Hematopoietic multipotent progenitor cell treated with erythropoietin and hydrocortisone succinate and interleukin-3 and kit ligand, for 8 days (in vitro differentiated cells): ENCODE measurements around the gene ABCF2.

Experiments
- DNase-seq: peaks from one replicate; pipeline ENCODE4 v3.0.0-alpha.2; 2015

ABCF2 gene

GRCh38 chr7:151251689-151252560 lies 24.9 kb upstream of the ABCF2 start:
- no peak for DNase-seq

DNA sequence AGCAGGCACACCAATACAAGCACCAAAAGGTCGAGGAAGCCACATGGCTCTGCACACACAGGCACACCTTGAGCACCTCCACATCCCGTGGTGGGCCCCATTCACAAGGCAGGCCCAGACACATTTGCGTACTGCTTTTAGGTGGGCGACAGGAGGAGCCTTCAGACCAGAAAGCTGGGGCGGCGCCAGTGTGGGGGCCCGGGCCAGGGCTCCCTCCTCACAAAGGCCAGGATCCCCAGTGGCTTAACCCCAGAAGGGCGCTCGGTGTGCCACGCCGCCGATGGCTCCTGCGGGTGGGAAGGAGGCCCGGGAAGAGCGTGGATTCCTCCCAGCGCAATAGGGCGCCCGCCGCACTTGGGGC lies 24.3 kb upstream of the ABCF2 start:
- no peak for DNase-seq

DNA sequence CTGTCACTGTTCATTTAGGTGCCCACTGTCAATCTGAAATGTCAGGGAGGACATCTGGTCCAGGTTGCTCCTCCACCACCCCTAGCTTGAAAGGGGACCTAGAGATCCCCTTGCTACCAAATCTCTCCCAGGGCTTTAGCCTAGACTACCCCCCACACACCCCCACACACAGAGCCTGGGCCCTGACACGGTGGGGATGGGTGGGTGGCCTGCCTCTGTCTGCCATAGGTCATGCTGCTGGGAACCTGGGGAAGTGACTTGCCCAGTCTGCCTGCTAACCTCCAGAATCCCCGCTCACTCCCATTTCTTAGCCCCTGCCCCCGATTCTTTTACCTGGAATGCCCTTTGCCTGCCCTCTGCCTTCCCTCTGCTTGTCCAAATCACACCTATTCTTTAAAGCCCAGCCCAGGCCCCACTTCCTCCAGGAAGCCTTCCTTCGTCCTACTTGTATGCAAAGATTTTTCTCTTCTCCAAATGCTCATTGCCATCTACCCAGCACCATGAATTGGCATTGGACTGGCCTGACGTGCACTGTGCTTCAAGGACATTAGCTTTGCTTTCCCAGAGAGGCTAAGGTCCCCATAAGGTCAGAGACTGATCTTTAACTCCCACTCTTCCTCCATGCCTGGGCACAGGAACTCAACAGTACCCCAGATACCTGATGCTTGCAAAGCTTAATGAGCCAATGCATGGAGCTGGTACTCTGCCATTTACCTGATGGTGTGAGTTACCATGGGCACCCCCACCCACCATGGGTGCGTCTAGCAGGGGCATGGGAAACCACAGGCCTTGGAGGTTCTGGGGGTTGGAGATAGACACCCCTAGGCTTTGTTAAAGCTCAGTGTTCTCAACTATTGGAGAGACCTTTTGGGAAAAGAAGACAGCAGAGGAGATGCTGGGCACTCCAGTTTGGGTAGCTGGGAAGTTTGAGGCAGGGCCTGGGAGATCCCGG lies 23.5 kb upstream of the ABCF2 start:
- DNase-seq = no peak

DNA sequence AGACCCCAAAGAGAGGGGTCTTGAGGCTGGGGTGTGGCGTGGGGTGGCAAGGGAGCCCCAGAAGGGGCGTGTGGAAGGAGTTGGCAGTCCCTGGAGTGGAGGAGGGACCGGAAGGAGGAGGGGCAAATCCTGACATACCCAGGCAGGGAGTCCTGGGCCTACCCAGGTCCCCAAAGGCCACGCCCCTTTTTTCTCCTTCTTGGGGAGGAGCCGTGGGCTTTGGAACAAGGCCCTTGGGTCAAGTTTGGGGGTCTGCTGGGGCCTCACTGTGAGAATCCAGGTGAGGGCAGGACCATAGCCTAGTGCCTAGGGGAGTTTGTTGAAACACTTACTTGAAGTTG lies 22.7 kb upstream of the ABCF2 start:
- DNase-seq = peak; percentile 24

- DNase-seq = peak; percentile 40
Observed at GRCh38 chr7:151249034-151249731, 22.2 kb upstream of the ABCF2 start.

GRCh38 chr7:151248346-151249033 lies 21.5 kb upstream of the ABCF2 start, which contains the start of gene SMARCD3:
Gene SMARCD3 (minus strand): TSS chr7:151248694. CDS start chr7:151248562, 132 bp downstream.
- DNase-seq = no peak

DNA sequence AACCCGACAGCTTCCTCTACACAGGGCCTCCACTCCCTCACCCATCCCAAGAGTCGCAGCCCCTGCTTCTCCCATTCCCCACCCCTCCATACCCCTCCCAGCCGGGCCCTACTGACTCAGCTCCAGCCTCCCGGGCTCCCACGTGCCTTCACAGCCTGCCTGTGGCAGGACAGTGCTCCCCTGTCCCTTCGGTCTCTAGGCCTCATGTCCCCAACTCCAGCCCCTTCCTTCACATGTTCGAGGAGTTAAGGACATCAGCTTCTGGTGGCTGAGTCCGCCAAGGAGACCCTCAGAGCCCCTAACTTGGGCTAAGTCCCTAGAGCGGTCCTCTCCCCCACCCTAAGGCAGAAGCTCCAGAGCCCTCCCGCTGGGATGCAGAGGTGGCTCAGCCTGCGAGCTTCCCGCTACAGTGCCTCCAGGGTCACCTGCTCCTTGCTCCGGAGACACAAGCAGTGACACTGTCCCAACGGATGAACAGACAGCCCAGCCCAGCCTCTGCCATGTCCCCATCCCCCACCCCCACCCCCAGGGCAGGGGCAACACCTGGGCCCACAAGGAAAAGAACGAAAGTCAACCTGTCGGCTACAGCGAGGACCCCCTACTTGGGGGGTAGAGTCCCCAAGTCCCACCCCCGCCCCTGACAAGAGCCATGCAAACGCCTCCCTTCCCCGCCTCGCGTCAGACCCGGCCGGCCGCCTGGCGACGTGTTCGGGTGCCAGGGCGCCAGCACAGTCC lies 20.8 kb upstream of the ABCF2 start:
- DNase-seq = no peak

- no peak for DNase-seq
Observed at GRCh38 chr7:151246851-151247580, 20.0 kb upstream of the ABCF2 start.

DNA sequence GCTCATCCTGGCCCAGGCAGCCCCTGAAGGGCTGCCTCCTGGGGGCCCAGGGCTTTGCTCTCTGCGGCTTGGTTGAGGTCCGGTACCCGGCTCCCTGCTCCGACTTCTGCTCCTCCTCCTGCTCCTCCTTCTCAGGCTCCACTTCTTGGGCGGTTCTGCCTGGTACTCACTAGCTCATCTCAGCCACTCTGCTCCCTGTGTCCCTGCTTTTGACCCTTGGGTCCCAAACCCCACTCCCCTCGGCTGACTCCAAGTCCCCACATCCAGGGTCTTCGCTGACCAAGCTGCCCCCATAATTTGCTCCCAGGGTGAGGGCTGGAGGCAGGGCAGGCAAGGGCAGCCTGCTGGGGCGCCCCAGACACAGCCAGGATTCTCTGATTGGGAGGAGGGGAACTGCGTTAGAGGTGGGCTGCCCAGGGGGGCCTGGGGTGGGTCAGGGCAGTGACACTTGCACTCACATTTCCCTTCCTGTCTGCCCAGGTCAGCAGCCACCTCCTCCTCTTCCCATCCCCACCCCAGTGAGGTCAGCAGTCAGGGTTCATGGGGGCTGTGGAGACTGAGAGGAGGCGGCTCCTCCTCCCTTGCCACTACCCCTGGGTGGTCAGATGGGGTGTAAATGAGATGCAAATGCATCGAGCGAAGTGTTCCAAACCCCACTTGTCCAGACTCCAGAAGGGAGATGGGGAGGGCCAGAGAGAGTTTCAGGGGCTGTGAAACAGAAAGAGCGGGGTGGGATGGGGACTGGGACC lies 19.3 kb upstream of the ABCF2 start:
- no peak for DNase-seq

GRCh38 chr7:151245360-151246101 lies 18.5 kb upstream of the ABCF2 start:
- DNase-seq = peak; percentile 13

DNA sequence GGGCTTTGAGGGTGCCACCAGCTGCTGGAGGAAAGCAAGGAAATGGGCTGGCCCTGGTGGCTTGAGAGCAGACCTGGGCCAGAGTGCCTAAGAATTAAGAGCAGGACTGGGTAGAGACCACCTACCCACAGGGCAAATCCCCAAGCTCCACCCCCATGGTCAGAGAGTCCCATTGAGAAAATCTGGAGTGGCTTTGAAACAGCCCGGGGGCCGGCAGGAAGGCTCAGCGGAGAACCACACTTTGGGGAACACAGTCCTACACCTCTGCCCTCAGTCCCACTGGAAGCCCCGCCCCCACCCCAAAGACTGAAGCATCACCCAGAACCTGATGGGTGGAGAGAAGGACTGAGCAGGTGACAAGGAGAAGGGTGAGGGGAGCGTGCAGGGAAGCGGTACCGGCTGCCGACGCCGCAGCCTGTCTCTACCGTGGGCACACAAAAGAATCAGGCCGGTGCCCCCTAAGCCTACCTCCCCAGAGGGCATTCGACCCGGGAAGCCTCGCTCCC lies 17.9 kb upstream of the ABCF2 start:
- DNase-seq = no peak

GRCh38 chr7:151244196-151244840 lies 17.3 kb upstream of the ABCF2 start:
- DNase-seq = peak; percentile 72

- peak; percentile 66 for DNase-seq
Observed at GRCh38 chr7:151243408-151244195, 16.6 kb upstream of the ABCF2 start.

GRCh38 chr7:151243045-151243349 lies 16.0 kb upstream of the ABCF2 start:
- DNase-seq = no peak

DNA sequence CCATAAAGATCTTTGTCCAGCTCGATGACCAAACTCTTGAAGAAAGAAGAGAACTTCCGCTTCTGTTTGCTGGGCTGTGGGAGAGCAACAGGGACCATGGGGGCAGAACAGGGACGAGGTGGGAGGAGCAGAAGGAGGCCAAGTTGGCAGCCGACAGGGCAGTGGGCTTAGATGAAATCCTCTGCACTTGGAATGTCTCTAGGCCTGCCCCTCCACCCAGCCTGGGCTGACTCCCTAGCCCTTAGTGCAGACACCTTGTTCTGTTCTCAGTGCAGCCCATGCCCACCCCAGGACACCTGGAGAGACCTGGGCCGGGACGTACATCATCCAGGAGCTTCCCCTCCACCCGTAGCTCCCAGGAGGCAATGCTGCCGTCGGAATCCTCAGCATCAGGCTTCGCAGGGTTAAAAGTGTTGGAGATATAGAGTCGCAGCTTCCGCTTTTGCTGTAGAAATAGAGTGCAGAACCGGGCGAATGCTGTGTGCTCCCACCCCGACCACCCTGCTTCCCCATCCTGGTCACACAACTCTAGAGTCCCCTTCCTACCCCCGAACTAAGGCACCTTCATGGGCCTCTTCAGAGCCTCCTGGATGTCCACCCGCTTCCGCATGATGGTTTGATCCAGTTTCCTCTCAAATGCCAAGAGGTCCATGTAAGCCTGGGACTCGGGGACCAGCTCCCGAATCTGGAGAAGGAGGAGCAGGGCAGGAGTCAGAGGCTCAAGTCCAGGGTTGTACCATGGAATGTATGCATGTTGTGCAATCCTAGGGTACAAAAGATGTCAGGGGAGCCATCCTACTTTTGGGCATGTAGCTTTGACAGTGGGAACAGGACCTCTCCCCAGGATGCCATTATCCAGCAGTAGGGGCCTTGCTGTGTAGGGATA lies 15.4 kb upstream of the ABCF2 start:
- DNase-seq = no peak

DNA sequence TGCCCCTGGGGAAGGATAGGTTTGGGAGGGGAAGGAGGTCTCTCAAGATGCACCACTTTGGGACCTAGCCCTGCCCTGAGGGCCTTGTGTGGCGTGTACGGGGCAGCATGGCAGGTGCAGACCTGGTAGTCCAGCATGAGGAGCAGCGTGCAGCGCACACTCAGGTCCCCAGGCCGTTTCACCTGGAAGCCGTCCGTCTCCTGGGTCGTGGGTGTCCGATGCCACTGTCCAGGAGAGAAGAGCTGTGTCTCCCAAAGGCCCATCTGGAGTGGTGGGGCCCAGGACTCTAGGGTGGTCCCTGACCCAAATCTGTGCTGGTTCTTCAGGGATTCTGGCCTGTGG lies 14.7 kb upstream of the ABCF2 start:
- no peak for DNase-seq
